DOHH2 (cell line): ENCODE results near the gene DYRK1B.
"Not testable (repeated sequence)": the region's sequence is repeated elsewhere in the genome, so short reads cannot be mapped to it uniquely, and the experiment has no call there.

ENCODE experiments used
- H3F3A ChIP-seq: fragments of 200-600 bp; sonication (generic), shearing (Covaris generic); 2 replicates; pipeline ENCODE4 v1.6.0; 2016; ENCODE audit warnings: antibody characterized with exemption, mild to moderate bottlenecking; ENCODE audit not compliant: control insufficient read depth, insufficient read depth
- H3K27ac ChIP-seq: fragments of 200-600 bp; sonication (generic); 2 replicates; pipeline ENCODE4 v1.5.1; 2014; ENCODE audit warnings: low read depth, mild to moderate bottlenecking, low read length, moderate library complexity
- H3K27me3 ChIP-seq: fragments of 200-600 bp; sonication (generic); 2 replicates; pipeline ENCODE4 v1.6.1; 2014; ENCODE audit warnings: mild to moderate bottlenecking, low read length, mixed read lengths; ENCODE audit not compliant: control insufficient read depth
- H3K36me3 ChIP-seq: fragments of 200-600 bp; sonication (generic); 2 replicates; pipeline ENCODE4 v1.6.1; 2014; ENCODE audit warnings: mild to moderate bottlenecking, low read length, moderate library complexity, mixed read lengths; ENCODE audit not compliant: control insufficient read depth
- H3K4me1 ChIP-seq: fragments of 200-600 bp; sonication (generic); 2 replicates; pipeline ENCODE4 v1.6.1; 2014; ENCODE audit warnings: mild to moderate bottlenecking, low read length, mixed read lengths; ENCODE audit not compliant: control insufficient read depth
- H3K4me2 ChIP-seq: fragments of 200-600 bp; sonication (generic); 2 replicates; pipeline ENCODE4 v1.6.0; 2014; ENCODE audit warnings: mild to moderate bottlenecking, low read length, moderate library complexity
- H3K4me3 ChIP-seq: fragments of 200-600 bp; sonication (generic); 2 replicates; pipeline ENCODE4 v1.5.1; 2014; ENCODE audit warnings: mild to moderate bottlenecking, low read length, mixed read lengths
- H3K79me2 ChIP-seq: fragments of 200-600 bp; sonication (generic); 2 replicates; pipeline ENCODE4 v1.6.1; 2014; ENCODE audit warnings: mild to moderate bottlenecking, low read length, mixed read lengths; ENCODE audit not compliant: control insufficient read depth
- H3K9me2 ChIP-seq: fragments of 200-600 bp; sonication (generic); replicated peaks from 2 replicates; pipeline ENCODE4 v1.6.1; 2014; ENCODE audit warnings: mild to moderate bottlenecking, low read length, mixed read lengths; ENCODE audit not compliant: control insufficient read depth
- H3K9me3 ChIP-seq: fragments of 200-600 bp; sonication (generic); 2 replicates; pipeline ENCODE4 v1.6.1; 2014; ENCODE audit warnings: antibody characterized with exemption, low read length, mixed read lengths; ENCODE audit not compliant: control insufficient read depth, insufficient read depth
- H4K20me1 ChIP-seq: fragments of 200-600 bp; sonication (generic); 2 replicates; pipeline ENCODE4 v1.6.0; 2014; ENCODE audit warnings: low read depth, mild to moderate bottlenecking, antibody characterized with exemption, low read length, moderate library complexity; ENCODE audit not compliant: control insufficient read depth, insufficient read depth
- CTCF ChIP-seq: fragments of 200-600 bp; sonication (generic); IDR thresholded peaks from one replicate; pipeline ENCODE4 v1.5.1; 2014; ENCODE audit warnings: antibody characterized with exemption, mild to moderate bottlenecking, low read depth, low read length; ENCODE audit not compliant: poor library complexity, severe bottlenecking
- EZH2phosphoT487 ChIP-seq: fragments of 200-600 bp; sonication (generic); IDR thresholded peaks from 2 replicates; pipeline ENCODE4 v1.6.1; 2017; ENCODE audit warnings: borderline replicate concordance, mild to moderate bottlenecking, antibody characterized with exemption, low read length, moderate library complexity, mixed read lengths

Gene DYRK1B

GRCh38 chr19:39814595-39814994 lies 19.4 kb downstream of the DYRK1B start:
- no peaks in the 10 kb centered on the region for H3F3A ChIP-seq
- H3K27ac ChIP-seq = no peak overlapping the region
- H3K9me3 ChIP-seq = no peaks in the 10 kb centered on the region
- H3K4me3 ChIP-seq = no peak overlapping the region
- H3K79me2 ChIP-seq = no peaks in the 10 kb centered on the region
- H3K36me3 ChIP-seq = peaks cover 5% of the 10 kb centered on the region; the same call in 1 of the 2 replicates
- TF ChIP-seq CTCF (no peak), EZH2phosphoT487 (no peak)
- no peaks in the 10 kb centered on the region for H3K9me2 ChIP-seq
- H3K4me1 ChIP-seq = no peaks in the 10 kb centered on the region
- no peaks in the 10 kb centered on the region for H4K20me1 ChIP-seq
- H3K4me2 ChIP-seq = no peak overlapping the region
- peaks cover 3% of the 10 kb centered on the region; the same call in 1 of the 2 replicates for H3K27me3 ChIP-seq

GRCh38 chr19:39814111-39814510 lies 19.9 kb downstream of the DYRK1B start:
- not testable (repeated sequence) for H3K9me2 ChIP-seq, H3K36me3 ChIP-seq, H3K79me2 ChIP-seq, H3K4me3 ChIP-seq, H3K27me3 ChIP-seq, H3K9me3 ChIP-seq, H3K27ac ChIP-seq, H3K4me2 ChIP-seq, H4K20me1 ChIP-seq, H3K4me1 ChIP-seq, H3F3A ChIP-seq

GRCh38 chr19:39813264-39813993 lies 20.5 kb downstream of the DYRK1B start:
- H3K4me1 ChIP-seq = no peaks in the 10 kb centered on the region
- H3K9me3 ChIP-seq = no peaks in the 10 kb centered on the region
- peaks cover 3% of the 10 kb centered on the region; the same call in 1 of the 2 replicates for H3K27me3 ChIP-seq
- H4K20me1 ChIP-seq = no peaks in the 10 kb centered on the region
- H3K36me3 ChIP-seq = peaks cover 5% of the 10 kb centered on the region; the same call in 1 of the 2 replicates
- no peak overlapping the region for H3K4me3 ChIP-seq
- TF ChIP-seq EZH2phosphoT487 (no peak), CTCF (no peak)
- H3K9me2 ChIP-seq = no peaks in the 10 kb centered on the region
- H3K27ac ChIP-seq = no peak overlapping the region
- no peaks in the 10 kb centered on the region for H3F3A ChIP-seq
- no peak overlapping the region for H3K4me2 ChIP-seq
- no peaks in the 10 kb centered on the region for H3K79me2 ChIP-seq

GRCh38 chr19:39811064-39811463 lies 22.9 kb downstream of the DYRK1B start:
- no peak overlapping the region for H3K27ac ChIP-seq
- no peak overlapping the region for H3K4me3 ChIP-seq
- no peaks in the 10 kb centered on the region for H3K9me2 ChIP-seq
- H4K20me1 ChIP-seq = no peaks in the 10 kb centered on the region
- no peak for TF ChIP-seq EZH2phosphoT487
- TF ChIP-seq CTCF = no peak
- peaks cover 3% of the 10 kb centered on the region; the same call in 1 of the 2 replicates for H3K27me3 ChIP-seq
- H3K79me2 ChIP-seq = no peaks in the 10 kb centered on the region
- no peaks in the 10 kb centered on the region for H3K4me1 ChIP-seq
- no peaks in the 10 kb centered on the region for H3K36me3 ChIP-seq
- no peak overlapping the region for H3K4me2 ChIP-seq
- no peaks in the 10 kb centered on the region for H3K9me3 ChIP-seq
- H3F3A ChIP-seq = no peaks in the 10 kb centered on the region
